Suprapubic skin (tissue), 3 donors: ENCODE measurements around the gene DNAH2.

Source experiments
- POLR2AphosphoS5 ChIP-seq, 3 donors: sonication (generic); formaldehyde crosslinking; IDR thresholded peaks; one replicate each; pipeline ENCODE4 v1.6.1; 2017; ENCODE audit warnings: antibody characterized with exemption in 3 of 3
- TF ChIP-seq, protein P1 (sequence below), 2 donors: fragments of 200-600 bp in 1 of 2; fragments of 450-650 bp in 1 of 2; sonication (generic) in 1 of 2; IDR thresholded peaks; one replicate each; pipeline ENCODE4 v1.5.1; 2016 to 2019; ENCODE audit warnings: antibody characterized with exemption in 2 of 2, mild to moderate bottlenecking in 1 of 2, moderate library complexity in 1 of 2

DNA sequence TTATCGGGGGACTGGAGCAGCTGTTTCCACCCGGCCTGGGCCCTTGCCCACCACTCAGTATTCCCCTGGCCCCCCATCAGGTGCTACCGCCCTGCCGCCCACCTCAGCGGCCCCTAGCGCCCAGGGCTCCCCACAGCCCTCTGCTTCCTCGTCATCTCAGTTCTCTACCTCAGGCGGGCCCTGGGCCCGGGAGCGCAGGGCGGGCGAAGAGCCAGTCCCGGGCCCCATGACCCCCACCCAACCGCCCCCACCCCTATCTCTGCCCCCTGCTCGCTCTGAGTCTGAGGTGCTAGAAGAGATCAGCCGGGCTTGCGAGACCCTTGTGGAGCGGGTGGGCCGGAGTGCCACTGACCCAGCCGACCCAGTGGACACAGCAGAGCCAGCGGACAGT lies 131.2 kb downstream of the DNAH2 start:
- TF ChIP-seq, protein P1, sequence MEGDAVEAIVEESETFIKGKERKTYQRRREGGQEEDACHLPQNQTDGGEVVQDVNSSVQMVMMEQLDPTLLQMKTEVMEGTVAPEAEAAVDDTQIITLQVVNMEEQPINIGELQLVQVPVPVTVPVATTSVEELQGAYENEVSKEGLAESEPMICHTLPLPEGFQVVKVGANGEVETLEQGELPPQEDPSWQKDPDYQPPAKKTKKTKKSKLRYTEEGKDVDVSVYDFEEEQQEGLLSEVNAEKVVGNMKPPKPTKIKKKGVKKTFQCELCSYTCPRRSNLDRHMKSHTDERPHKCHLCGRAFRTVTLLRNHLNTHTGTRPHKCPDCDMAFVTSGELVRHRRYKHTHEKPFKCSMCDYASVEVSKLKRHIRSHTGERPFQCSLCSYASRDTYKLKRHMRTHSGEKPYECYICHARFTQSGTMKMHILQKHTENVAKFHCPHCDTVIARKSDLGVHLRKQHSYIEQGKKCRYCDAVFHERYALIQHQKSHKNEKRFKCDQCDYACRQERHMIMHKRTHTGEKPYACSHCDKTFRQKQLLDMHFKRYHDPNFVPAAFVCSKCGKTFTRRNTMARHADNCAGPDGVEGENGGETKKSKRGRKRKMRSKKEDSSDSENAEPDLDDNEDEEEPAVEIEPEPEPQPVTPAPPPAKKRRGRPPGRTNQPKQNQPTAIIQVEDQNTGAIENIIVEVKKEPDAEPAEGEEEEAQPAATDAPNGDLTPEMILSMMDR (IDR thresholded peaks at IDR 0.05), result no peak
- no peak for TF ChIP-seq POLR2AphosphoS5 (IDR thresholded peaks at IDR 0.05)
